HG03342 (cell line): ENCODE results near the gene SGCD.

Source experiments
- ATAC-seq: cut with Tn5 transposase; IDR thresholded peaks from one replicate; pipeline ENCODE4 v1.9.1; 2021; ENCODE audit warnings: mild to moderate bottlenecking, moderate library complexity; ENCODE audit not compliant: unreplicated experiment

SGCD gene

DNA sequence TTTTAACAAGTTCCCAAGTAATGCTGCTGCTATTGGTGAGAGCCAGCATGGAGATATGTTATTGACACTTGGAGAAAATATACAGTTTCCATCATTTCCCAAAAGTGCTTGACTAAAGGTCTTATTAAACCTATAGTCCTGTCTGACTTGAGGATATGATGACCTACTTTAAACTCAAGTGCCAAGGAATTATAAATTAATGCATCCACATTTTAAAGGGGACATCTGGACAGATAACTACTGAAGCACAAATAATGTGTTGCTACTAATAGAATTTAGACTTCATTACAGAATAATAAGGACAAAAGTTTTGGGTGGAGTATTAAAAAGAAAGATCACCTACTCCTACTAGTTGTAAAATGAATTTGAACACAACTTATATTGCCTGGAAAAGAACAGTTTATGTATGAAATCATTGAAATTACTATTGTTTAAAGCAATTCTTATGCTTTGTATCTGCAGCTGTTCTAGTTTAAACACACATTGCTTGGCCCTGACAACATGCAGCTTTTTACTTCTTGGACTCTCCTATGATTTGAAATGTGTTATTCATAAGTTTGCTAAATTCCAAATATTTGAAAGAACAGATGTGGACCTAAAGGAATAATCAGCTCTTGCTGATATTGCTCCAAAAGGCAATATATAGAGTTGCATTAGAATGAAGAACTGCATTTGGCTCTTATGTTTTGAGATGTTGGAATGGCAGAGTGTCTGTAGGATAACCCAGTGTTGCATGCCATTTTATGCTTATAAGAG, 73.4 kb downstream of the SGCD start:
- ATAC-seq: no peak

DNA sequence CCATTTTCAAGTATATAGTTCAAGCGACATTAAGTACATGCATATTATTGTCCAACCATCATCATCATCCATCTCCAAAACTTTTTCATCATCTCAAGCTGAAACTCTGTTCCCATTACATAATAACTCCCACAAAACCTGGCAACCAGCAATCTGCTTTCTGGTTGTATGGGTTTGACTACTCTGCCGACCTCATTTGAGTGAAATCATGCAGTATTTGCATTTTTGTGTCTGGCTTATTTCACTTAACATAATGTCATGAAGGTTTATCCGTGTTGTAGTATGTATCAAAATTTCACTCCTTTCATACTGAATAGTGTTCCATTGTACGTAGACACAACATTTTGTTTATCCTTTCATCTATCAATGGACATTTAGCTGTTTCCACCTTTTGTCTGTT, 74.8 kb downstream of the SGCD start:
- ATAC-seq: peak; percentile 23

DNA sequence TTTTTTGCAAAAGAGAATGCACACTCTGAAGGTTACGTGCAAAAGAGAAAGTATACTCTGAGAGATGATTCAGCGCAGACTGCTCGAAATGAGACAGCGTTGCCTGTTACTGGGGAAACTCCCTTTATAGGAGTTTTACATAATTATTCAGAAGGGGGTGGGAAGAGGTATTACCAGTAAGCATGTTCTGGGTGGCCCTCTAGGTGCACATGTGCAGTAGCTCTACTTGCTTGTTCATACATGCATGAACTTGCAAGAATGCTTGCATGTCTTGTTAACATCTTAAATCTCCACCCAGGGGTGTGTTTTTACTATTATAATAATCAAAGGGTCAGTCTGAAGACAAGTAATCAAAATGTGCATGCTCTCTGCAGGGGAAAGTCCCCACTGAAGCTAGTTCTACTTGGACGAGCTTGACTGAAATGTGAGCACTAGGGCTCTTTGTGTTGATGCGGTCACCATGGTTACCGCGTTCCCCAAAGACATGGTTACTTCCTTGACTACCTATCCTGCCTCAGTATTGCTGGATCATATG, 75.5 kb downstream of the SGCD start:
- ATAC-seq: peak; percentile 97

DNA sequence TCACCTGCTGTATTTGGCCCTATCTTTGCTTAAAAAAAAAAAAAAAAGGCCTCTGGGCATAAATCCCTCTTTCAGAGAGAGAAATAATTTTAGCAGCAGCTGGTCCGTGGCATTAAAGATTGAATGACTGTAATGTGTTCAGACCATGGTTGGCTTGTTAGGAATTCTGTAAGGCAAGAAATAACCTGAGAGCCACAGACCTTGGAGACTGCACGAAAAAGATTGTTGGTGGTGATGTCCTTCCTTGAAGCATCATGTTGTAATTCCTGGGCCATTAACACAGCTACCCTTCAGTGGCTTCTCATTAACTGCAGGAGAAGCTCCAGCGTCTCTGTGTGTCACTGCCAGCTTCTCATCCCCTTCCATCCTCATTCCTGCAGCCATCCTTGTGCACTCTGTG, 79.0 kb downstream of the SGCD start:
- ATAC-seq: no peak

DNA sequence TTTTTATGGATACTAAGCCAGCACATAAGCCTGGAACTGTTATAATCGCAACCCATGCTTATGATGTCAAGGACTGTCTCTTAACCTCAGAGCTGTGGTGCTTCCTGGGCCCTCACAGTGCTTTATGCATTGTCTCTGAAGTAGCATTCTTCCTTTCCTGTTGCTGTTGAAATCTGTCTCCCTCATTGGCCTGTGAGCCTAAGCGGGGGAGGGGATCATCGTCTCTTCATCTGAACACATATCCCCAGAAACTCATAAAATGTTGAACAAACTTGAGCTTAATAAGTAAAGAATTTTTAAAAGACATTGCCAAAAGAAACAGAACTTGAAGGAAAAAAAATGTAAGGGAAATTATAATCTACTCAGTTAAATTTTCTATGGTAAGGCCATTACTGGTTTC, 80.3 kb downstream of the SGCD start:
- no peak for ATAC-seq

DNA sequence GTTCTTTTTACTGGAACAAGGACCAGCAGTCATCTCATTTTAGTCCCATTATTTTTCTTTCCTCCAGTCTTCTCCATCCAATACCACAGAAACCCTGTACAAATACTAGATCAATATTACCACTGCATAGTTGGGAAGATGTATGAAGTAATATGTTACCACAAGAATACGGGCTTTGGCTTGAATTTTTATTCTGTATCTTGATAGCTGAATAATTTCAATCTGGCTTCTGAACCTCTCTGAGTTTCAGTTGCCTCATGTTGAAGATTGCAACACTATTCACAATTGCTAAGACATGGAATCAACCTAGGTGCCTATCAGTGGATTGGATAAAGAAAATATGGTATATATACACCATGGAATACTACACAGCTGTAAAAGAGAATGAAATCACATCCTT, 82.9 kb downstream of the SGCD start:
- ATAC-seq: no peak

DNA sequence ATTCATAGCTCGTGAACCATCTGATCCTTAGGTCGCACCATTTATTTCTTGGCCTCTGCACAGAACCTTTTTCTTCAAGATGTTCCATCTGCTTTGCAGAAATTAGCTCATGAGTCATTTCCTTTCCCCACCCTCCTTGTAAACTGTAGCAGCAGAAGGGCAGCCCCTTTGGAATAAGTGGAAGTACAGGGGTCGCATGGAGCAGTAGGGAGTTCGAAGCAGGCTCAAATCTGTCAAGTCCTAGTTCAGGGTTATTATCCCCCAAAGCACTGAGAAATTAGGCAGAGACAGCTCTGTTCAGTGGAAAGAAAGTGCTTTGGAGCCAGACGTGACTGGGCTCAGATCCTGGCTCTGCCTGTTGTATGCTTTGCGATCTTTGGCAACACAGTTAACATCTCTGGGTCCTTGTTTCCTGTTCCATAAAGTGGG, 84.2 kb downstream of the SGCD start:
- ATAC-seq: no peak

DNA sequence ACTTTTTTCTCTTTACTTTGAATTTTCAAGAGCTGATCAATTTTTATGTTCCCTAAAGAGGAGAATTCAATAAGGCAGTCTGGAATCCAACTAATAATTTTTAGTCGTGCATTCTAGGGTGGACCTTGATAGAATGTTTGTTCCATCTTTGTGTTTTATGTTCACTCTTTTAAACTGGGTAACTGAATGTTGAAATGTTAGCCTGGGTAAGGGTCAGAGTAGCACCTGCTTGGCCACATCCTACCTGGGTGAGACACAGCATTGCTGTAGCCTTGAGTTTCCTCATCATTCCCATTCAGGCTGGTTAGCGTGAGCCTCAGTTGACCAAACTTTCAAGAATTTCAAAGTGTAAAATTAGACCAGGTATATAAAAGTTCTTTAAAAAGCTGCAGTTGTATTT, 85.0 kb downstream of the SGCD start:
- ATAC-seq: no peak

DNA sequence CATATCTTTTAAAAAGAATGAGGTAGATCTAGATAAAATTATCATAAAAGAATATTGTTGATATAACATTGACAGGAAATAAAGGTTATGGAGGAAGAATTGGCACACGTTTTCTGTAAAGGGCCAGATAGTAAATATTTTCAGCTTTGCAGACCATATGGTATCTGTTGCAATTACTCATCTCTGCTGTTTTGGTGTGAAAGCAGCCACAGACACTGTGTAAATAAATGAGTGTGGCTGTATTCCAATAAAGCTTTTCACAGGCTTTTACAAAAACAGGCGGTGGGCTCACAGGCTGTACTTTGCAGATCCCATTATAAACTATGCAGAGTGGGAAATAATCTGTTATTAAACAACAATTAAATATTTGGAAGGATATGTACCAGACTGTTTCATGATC, 87.4 kb downstream of the SGCD start:
- no peak for ATAC-seq

DNA sequence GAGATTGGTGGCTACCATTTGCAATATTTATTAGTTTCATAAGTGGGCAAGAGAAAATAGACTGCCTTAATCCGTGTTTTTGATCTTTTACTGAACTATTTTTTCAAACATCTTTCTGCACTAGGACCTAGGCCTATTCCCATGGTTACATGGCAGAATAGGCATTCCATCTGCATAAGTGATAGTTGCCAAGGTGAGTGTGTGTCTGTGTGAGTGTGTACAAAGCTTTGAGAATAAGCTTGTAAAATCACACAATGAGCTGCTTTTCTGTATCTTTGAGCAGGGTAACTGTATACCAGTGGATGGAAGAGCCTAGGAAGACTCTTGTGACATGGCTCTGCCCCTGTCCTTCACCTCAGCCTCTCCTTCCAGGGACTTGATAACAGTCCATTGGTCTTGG, 92.7 kb downstream of the SGCD start:
- no peak for ATAC-seq

DNA sequence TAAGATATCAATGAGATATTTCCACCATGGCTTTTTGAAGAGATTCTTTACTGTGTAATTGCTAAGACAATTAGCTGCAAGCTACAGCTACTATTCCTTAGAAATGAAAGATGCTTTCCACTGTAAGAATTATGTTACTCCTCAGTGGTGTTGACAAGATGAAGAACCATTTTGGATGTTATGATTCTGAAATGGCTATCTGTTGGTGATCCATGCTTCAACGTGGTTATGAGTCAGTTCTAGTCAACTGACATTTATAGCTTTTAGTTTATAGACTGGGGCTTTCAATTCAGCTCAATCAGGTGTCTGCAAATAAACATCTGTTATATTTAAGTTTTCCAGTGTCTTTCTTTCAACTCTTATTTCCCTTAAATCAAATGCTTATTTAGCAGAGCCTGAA, 93.7 kb downstream of the SGCD start:
- ATAC-seq: no peak

DNA sequence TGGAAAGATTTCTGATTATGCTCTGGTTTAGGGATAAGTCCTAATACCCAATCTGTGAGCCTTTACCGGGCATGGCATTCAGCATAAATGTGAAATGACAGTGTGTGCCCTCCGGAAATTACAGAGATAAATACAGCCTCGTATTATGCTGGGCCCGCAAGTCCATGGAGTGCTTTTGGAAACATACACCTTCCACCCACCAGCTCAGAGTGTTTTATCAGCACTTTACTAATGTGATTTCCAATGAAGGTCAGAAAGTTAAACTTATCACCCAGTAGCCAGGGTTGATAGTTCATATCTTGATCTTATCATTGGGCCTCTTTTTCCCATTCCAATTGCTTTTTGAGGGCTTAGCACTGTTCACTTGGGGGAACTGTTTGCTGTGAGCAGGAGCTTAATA, 94.8 kb downstream of the SGCD start:
- no peak for ATAC-seq

DNA sequence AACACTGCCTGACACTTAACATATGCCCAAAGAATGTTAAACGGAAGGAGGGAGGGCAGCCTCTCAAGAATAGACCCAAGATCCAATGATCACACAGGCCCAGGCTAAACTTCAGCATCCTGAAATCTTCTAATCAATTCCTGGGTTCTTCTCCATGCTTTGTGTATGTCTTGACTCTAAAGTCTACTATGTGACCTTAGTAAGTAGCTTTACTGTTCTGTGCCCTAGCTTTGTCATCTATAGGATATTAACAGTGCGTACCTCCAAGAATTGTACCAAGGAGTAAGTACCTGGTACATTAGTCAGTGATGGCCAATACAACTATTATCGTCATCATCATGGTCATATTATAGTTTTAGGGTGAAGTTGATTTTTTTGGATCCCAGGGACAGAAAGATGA, 96.6 kb downstream of the SGCD start:
- no peak for ATAC-seq

DNA sequence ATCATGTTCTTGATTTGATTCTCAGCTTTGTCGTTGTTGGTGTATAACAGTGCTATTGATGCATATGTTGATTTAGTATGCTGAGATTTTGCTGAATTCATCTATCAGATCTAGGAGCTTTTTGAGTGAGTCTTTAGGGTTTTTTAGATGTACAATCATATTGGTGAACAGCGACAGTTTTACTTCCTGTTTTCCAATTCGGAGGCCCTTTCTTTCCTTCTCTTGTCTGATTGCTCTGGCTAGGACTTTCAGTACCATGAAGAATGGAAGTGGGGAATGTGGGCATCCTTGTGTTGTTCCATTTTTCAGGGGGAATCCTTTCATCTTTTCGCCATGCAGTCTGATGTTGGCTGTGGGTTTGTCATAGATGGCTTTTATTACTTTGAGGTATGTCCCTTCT, 100.4 kb downstream of the SGCD start:
- ATAC-seq: no peak

DNA sequence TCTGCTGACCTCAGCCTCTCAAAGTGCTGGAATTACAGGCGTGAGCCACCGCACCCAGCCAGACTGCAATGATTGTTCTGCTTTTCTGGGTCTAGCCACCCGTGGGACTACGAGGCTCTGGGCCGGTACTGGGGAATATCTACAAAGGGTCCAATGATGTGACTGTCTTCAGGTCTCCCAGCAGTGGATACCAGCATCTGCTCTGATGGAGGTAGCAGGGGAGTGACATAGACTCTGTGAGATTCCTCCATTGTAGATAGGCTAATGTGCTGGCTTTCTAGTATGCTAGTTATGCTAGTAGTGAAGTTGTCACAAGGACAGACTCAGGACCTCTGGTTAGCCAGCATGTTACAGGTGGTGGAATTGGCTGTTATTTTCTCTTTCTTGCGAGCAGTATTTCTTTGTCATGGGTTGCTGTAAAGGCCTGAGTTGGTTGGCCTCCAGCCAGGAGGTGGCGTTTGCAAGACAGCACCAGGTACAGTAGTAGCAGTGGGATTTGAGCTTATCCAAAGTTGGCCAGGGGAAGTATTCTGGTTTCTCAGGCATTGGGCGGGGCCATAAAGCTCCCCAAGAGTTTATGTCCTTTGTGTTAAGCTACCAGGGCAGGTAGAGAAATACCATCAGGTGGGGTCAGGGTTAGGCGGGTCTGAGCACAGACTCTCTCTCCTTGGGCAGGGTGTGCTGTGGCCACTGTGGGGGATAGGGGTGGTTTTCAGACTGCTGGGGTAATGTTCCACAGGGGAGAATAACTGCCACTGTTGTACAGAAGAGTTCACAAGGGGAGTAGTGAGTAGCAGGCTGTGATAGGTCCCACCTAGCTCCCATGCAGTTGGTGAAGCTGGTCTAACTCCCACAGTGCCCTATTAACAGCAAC, 105.2 kb downstream of the SGCD start:
- ATAC-seq: no peak

DNA sequence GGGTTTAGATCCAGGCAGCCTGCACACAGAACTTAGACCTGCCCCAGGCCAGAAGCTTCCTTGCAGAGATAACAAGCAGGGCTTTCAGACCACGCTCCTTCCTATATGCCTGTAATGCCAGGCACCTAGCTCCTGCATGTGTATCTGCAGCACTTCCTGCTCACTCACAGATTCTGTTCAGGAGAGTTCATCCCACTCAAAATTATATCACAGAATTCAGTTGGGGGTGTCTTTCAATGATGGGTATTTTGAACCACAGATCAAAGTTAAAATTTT, 105.8 kb downstream of the SGCD start:
- no peak for ATAC-seq

DNA sequence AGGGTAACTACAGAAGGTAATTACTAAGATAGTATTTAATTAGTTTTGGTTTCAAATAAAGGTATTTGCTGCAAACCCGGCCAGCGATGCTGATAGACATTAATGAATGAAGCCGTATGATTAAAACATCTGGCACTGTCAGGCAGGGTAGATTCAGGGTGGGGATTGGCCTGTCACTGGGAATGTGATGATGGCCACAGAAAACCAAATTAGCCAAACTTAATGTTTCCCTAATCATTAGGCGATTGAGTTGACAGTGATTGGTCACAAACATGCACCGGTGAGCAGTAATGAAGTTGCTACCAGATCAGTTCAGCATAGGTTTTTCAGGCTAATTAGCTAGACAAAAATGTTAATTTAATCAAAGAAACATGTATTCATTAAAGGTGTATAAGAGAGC, 107.5 kb downstream of the SGCD start:
- ATAC-seq: no peak

DNA sequence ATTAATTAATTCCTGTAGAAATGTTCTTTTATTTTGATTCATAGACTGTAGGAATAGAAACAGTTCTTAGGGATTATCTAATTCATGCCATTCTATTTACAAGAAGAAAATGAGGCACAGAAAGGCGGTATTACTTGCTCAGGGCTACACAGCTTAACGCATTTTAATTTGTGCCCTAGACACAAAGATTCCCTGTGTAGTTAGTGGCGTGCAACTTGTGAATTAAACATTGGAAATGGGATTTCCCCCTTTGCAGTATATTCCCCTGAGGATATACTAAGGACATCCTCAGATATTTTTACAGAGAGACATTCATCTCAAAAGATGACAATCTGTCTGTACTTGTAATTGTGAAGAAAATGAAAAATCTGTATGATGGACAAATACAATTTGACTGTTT, 108.1 kb downstream of the SGCD start:
- ATAC-seq: no peak

DNA sequence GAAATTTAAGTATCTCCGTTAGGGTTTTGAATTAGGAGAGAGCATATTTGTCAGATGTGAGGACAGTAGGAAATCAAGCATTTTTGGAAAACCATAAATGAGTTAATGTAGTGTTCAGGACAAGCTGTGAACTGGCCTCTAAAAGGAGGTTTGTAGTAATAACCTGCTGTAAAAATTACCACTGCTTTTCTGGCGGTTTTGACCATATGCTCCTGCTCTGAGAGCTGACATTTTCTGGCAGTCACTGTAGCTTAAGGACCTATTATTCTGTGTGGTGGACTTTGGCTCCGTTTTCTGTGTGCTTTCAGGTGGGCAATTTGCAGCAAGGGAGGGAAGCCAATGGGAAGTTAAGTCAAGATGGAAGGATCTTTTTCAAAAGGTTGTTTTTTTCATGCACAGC, 111.1 kb downstream of the SGCD start:
- no peak for ATAC-seq

DNA sequence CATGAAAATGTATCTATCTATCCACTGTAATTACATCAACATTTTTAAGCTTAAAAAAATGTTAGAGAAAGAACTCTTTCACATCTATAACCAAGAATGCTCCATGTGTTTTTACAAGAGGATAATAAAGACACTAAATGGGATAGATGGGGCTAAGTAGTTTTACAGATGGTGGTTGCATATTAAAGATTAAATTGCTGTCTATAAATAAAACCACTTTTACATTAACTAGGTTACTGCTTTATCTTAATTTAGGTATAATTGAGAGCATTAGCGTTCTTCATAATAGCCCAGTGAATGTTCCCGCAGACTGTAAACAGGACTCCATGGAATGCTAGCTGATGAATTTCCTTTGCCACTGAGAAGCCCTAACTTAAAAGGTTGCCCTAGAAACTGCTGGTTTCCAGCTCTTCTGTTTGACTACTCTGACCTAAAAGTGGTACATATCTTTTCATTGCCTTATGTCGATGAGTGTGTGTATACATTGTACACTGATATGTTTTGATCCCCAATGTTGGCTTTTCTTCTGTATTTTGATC, 117.9 kb downstream of the SGCD start:
- ATAC-seq: no peak

DNA sequence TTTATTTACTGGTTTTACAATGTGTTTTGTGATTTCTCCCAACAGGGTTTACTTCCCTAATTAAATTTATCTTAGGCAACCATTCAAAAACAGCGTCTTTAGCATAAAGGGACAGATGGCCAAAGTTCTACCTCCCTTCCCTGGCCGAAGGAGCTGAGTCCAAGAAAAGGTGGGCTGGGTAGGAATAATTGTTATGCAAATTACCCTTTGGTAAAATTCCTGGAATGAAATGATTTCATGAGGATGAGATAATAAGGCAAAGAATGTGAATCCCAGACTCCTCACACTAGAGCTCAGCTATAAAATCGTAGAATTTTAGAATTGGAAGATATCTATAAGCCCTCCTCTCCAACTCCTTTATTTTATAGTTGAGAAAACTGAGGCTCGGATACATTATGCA, 119.6 kb downstream of the SGCD start:
- no peak for ATAC-seq

DNA sequence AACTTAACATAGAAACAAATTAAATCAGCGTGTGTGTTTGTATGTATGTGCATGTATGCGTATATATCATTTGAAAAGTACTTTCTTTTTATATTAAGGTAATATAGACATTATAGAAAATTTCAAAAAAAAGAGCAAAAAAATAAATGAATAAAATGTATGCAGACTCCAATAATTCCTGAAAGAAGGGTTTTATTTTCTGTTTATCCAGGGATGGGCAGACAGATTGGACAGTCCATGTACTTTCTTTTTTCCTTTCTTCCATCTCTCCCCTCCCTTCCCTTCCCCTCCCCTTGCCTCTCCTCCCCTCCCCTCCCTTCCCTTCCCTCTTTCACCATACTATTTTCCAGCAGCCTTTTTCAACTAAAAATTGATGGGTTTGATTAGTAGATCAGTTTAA, 123.8 kb downstream of the SGCD start:
- ATAC-seq: no peak
